Epithelial cell of prostate (primary cell): ENCODE measurements around the gene DRC3.

Experiments
- DNase-seq: peaks from one replicate; pipeline ENCODE4 v3.0.0-alpha.2; 2011; ENCODE audit warnings: low read depth, low spot score
- H3K27ac ChIP-seq: fragments of 450-650 bp; 2 replicates; pipeline ENCODE4 v1.5.1; 2017; ENCODE audit warnings: mild to moderate bottlenecking

DRC3 gene, protein sequence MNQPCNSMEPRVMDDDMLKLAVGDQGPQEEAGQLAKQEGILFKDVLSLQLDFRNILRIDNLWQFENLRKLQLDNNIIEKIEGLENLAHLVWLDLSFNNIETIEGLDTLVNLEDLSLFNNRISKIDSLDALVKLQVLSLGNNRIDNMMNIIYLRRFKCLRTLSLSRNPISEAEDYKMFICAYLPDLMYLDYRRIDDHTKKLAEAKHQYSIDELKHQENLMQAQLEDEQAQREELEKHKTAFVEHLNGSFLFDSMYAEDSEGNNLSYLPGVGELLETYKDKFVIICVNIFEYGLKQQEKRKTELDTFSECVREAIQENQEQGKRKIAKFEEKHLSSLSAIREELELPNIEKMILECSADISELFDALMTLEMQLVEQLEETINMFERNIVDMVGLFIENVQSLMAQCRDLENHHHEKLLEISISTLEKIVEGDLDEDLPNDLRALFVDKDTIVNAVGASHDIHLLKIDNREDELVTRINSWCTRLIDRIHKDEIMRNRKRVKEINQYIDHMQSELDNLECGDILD

GRCh38 chr17:17972126-17972951 is at the start of gene DRC3, which contains the start of gene TOM1L2:
DRC3 (plus strand) TSS chr17:17972862; CDS start chr17:17977599, 4,737 bp downstream.
TOM1L2 (minus strand) TSS chr17:17972400; CDS start chr17:17972313, 87 bp downstream.
- DNase-seq, result peak; percentile 99
- H3K27ac ChIP-seq, result peak within 1 kb of the TSS; percentile 63

DNA sequence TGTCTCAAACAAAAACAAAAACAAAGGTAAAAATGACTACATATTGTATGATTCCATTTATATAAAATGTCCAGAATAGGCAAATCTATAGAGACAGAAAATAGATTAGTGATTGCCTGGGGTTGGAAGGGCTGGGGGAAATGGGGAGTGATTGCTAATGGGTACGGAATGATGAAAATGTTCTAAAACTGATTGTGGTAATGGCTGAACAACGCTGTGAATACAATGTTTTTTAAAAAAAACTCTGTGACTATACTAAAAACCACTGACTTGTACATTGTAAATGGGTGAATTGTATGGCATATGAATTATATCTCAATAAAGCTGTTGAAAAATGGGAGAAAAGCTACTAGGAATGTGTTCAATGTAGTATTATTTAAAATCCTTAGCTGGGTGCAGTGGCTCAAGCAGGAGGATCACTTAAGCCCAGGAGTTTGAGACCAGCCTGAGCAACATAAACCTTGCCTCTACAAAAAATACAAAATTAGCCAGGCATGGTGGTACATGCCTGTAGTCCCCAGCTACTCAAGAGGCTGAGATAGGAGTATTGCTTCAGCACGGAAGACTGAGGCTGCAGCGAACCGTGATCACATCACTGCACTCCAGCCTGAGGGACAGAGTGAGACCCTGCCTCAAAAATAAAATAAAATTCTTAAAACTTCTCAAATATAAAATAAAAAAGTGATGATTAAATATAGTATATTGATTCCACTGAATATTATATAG is 48.4 kb upstream of the DRC3 start:
- no peak for DNase-seq
- H3K27ac ChIP-seq, result no peak overlapping the region

DNA sequence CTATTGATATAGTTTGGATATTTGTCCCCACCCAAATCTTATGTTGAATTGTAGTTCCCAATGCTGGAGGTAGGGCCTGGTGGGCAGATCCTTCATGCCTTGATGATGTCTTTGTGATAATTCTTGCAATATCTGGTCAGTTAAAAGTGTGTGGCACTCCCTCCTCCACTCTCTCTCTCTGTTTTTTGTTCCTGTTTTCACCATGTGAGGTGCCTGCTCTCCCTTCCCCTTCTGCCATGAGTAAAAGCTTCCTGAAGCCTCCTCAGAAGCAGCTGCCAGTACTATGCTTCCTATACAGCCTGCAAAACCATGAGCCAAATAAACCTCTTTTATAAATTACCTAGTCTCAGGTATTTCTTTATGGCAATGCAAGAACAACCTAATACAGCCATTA is 47.8 kb upstream of the DRC3 start:
- DNase-seq, result no peak
- H3K27ac ChIP-seq, result no peak overlapping the region

- DNase-seq, result no peak
- H3K27ac ChIP-seq, result no peak overlapping the region
These were observed 46.6 kb upstream of the DRC3 start for GRCh38 chr17:17926036-17926435.

DNA sequence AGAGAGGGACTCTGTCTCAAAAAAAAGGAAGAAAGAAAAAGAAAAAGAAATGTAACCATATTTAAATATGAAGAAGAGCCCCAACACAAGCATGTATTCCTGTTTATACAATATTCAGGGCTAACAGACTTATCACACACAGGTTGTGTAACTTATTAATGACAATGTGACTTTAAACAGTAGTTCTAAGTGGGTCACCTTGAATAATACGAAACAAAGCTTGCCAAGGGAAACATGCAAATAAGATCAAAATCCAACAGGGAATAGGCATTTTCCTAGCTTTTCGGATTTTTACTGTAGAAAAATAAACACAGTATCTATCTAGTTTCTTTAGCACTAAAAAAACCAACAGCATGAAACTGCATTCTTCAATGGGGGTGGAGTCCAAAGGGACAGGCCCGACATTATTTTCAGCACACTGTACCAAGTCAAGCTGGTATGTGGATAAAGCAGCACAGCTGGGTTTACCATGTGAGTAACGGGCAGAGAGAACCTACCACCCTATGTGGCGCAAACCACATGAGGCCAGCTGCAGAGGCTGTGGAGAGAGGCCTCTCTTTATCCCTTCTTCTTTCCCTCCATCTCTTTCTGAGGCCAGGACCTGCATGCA is 45.7 kb upstream of the DRC3 start:
- H3K27ac ChIP-seq, result no peak overlapping the region

DNA sequence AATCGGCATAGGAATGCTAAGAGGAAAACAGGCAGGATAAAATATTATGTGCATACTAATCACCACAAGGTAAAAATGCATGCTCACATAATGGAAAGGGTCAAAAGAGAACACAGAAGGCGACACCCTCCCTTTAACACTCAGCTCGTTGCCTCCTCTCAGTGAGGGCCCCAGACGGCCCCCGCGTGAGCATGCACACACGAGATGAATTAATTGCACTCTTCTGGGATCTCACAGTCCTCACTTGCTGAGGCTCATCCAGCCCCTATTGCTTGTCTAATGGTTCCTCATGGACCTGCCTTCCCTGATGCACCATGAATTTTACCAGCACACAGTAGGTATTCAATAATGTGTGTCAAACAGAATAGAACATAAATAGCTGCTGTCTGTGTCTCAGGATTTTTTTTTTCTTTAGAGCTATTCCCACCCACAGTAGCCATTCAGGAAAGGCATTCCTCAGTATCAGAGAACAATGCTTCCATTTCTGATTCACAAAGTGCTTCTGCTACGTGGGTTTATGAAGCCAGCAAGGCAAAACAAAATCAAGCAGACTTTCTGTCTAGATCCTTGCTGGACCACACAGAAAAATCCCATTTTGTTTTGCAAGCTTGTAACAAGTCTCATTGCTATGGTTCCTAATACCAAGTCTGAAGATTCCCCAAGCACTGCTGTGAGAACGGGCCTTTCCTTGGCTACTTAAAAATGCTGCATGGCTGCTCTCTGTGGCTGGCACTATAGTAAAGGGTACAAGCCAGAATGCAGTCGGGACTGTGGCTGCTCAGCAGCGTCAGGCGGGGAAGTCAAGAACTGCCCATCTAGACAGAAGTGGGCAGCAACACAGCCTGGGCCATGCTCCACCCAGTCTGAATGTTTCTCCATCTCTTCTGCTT is 44.0 kb upstream of the DRC3 start:
- no peak for DNase-seq
- no peak overlapping the region for H3K27ac ChIP-seq

More for the DNA sequence above, 45.7 kb upstream of the DRC3 start:
- DNase-seq, result no peak

GRCh38 chr17:17929655-17930380 is 42.8 kb upstream of the DRC3 start:
- DNase-seq, result no peak
- no peak overlapping the region for H3K27ac ChIP-seq

- DNase-seq, result no peak
- no peak overlapping the region for H3K27ac ChIP-seq
These were observed 42.0 kb upstream of the DRC3 start for GRCh38 chr17:17930674-17931073.

DNA sequence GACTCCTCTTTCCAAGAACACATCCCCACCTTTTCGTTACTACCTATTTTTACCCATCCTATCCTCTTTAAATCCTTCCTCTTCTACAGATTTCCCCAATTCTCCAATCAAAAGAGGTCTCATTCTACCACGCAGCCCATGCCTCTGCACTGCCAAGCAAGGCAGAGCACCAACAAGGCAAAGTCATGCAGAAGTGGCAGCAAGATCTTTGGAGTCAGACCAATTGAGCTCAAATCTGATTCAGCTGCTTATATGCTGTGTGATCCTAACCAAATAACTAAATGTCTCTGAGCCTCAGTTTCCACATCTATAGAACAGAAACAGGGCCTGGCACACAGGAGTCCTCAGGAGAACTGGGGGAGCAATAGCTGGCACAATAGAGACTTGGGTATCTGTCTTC is 41.5 kb upstream of the DRC3 start:
- no peak overlapping the region for H3K27ac ChIP-seq
- no peak for DNase-seq

- DNase-seq, result no peak
- H3K27ac ChIP-seq, result no peak overlapping the region
These were observed 38.9 kb upstream of the DRC3 start for GRCh38 chr17:17933775-17934174.

GRCh38 chr17:17934214-17934613 is 38.4 kb upstream of the DRC3 start:
- no peak overlapping the region for H3K27ac ChIP-seq
- DNase-seq, result no peak

GRCh38 chr17:17934806-17935205 is 37.9 kb upstream of the DRC3 start:
- H3K27ac ChIP-seq, result no peak overlapping the region
- no peak for DNase-seq

DNA sequence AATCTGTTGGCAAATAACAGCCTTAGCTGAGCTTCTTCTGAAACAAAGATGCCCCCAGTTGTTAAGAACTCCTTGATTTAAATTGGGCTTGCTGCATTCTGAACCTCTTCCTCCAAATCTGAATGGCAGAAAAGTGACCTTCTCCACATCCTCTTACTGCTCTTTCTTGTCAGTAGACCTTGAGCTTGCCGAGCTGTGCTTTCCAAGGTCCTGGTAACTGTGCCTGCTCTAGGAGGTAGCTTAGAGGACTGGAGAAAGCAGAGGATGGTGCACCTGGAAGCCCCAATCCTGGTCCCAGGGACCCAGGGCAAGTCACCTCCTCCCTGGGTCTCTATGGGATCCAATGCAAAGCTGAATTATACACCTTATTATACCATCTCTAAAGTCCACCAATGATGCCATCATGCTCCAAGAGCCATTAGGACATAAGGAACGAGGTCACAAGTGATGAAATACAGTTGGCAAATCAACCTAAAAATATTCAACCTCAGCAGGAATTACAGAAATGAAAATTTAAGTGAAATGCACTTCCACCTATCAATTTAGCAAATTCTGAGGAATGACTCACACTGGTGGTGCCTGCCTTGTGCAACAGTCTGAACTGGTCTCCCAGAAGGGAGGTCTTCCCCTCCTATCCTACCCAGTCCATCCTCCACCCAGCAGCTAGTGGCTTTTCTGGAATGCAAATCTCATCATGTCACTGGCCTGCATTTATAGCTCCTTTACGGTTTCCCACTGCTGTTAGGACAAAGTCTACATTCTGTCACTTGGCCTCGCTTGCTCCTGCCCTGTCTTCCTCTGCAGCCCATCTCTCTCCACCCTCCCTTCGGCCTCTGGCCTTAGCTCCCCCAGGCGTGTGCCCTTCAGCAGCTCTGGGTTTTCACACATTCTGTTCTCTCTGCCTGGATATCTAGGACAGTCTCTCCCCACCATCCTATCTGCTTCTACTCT is 37.1 kb upstream of the DRC3 start:
- peak overlapping the region; percentile 12 for H3K27ac ChIP-seq
- DNase-seq, result no peak

GRCh38 chr17:17937201-17937853 is 35.3 kb upstream of the DRC3 start:
- no peak for DNase-seq
- H3K27ac ChIP-seq, result peak overlapping the region; percentile 86

GRCh38 chr17:17937958-17938357 is 34.7 kb upstream of the DRC3 start:
- no peak for DNase-seq
- H3K27ac ChIP-seq, result peak overlapping the region; percentile 86

GRCh38 chr17:17938388-17939107 is 34.1 kb upstream of the DRC3 start:
- peak; percentile 69 for DNase-seq

More at GRCh38 chr17:17938388-17939107, 34.1 kb upstream of the DRC3 start:
- peak overlapping the region; percentile 86 for H3K27ac ChIP-seq
